ENCODE measurements around the gene CHPF.

Gene CHPF

GRCh38 chr2:219571311-219572236 is 28.0 kb upstream of the CHPF start, which contains the start of gene OBSL1:
Gene OBSL1 (minus strand): TSS chr2:219571539. CDS start chr2:219571232, 307 bp downstream.
- Histone ChIP-seq H3K36me3 (ENCODE audit: insufficient read depth, low read length) (peaks cover 25% of the 10 kb centered on the region), H2AFZ (ENCODE audit: low read depth, low read length) (peak within 1 kb of the TSS; percentile 68), H3K9me3 (ENCODE audit: low read length) (no peaks in the 10 kb centered on the region), H3K4me1 (ENCODE audit: insufficient read depth, low read length) (peaks cover 17% of the 10 kb centered on the region), H3K4me3 (ENCODE audit: low read length) (peak within 1 kb of the TSS; percentile 89), H3K27me3 (ENCODE audit: insufficient read depth, low read length) (peaks cover 3% of the 10 kb centered on the region)

GRCh38 chr2:219570924-219571310 is 27.3 kb upstream of the CHPF start:
- Histone ChIP-seq H3K36me3 (ENCODE audit: insufficient read depth, low read length) (peaks cover 29% of the 10 kb centered on the region), H3K4me1 (ENCODE audit: insufficient read depth, low read length) (peaks cover 11% of the 10 kb centered on the region), H3K27me3 (ENCODE audit: insufficient read depth, low read length) (peaks cover 3% of the 10 kb centered on the region), H3K4me3 (ENCODE audit: low read length) (peak overlapping the region; percentile 89), H3K9me3 (ENCODE audit: low read length) (no peaks in the 10 kb centered on the region), H2AFZ (ENCODE audit: low read depth, low read length) (peak overlapping the region; percentile 68)

- Histone ChIP-seq H3K4me1 (ENCODE audit: insufficient read depth, low read length) (peaks cover 11% of the 10 kb centered on the region), H3K36me3 (ENCODE audit: insufficient read depth, low read length) (peaks cover 29% of the 10 kb centered on the region), H2AFZ (ENCODE audit: low read depth, low read length) (peak overlapping the region; percentile 68), H3K4me3 (ENCODE audit: low read length) (peak overlapping the region; percentile 89), H3K27me3 (ENCODE audit: insufficient read depth, low read length) (no peaks in the 10 kb centered on the region), H3K9me3 (ENCODE audit: low read length) (no peaks in the 10 kb centered on the region)
These were observed 26.8 kb upstream of the CHPF start for GRCh38 chr2:219570194-219570923.

GRCh38 chr2:219569635-219570034 is 26.0 kb upstream of the CHPF start:
- no peak overlapping the region for H2AFZ ChIP-seq (ENCODE audit: low read depth, low read length)
- no peaks in the 10 kb centered on the region for H3K9me3 ChIP-seq (ENCODE audit: low read length)
- H3K4me1 ChIP-seq (ENCODE audit: insufficient read depth, low read length) = peaks cover 11% of the 10 kb centered on the region
- no peaks in the 10 kb centered on the region for H3K27me3 ChIP-seq (ENCODE audit: insufficient read depth, low read length)
- H3K36me3 ChIP-seq (ENCODE audit: insufficient read depth, low read length) = peaks cover 29% of the 10 kb centered on the region
- no peak overlapping the region for H3K4me3 ChIP-seq (ENCODE audit: low read length)

DNA sequence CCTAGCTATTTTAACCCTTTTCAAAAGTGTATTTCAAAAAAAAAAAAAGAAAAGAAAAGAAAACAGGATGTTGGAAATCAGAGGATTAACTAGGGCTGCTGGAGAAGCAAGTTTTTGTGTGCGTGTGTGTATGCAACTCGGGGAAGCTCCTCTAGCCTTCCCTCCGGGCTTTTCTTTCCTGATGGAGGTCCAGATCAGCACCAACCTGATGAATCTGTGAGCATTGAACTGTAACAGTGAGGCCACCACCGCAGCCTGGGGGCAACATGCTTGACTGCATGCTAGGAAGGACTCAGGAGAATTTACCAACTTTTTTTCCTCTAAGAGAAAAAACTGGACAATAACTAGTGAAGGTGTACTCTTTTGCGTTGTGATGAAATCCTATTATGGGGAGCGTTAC is 25.4 kb upstream of the CHPF start:
- Histone ChIP-seq H2AFZ (ENCODE audit: low read depth, low read length) (no peak overlapping the region), H3K36me3 (ENCODE audit: insufficient read depth, low read length) (peaks cover 31% of the 10 kb centered on the region), H3K9me3 (ENCODE audit: low read length) (no peaks in the 10 kb centered on the region), H3K4me3 (ENCODE audit: low read length) (no peak overlapping the region), H3K4me1 (ENCODE audit: insufficient read depth, low read length) (peaks cover 11% of the 10 kb centered on the region), H3K27me3 (ENCODE audit: insufficient read depth, low read length) (no peaks in the 10 kb centered on the region)

- Histone ChIP-seq H2AFZ (ENCODE audit: low read depth, low read length) (no peak overlapping the region), H3K4me3 (ENCODE audit: low read length) (no peak overlapping the region), H3K9me3 (ENCODE audit: low read length) (no peaks in the 10 kb centered on the region), H3K27me3 (ENCODE audit: insufficient read depth, low read length) (no peaks in the 10 kb centered on the region), H3K4me1 (ENCODE audit: insufficient read depth, low read length) (peaks cover 11% of the 10 kb centered on the region), H3K36me3 (ENCODE audit: insufficient read depth, low read length) (peaks cover 38% of the 10 kb centered on the region)
These were observed 24.3 kb upstream of the CHPF start for GRCh38 chr2:219567791-219568361.

DNA sequence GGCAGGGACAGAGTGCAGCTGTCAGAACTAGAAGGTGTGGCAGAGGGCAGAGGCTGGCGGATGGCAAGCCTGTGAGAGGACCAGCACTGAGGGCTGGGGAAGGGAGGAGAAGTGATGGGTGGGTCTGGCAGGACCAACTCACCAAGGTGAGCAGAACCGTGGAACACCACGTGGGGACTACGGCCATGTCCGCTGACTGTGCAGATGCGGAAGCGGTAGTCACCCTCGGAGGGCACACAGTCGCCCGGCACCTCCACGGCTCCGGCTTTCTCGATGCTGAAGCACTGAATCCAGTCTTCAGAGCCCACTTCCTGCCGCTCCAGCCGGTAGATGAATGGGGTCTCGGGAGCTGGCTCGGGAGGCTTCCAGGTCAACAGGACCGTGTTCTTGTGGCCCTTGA is 23.5 kb upstream of the CHPF start:
- Histone ChIP-seq H3K4me3 (ENCODE audit: low read length) (no peak overlapping the region), H2AFZ (ENCODE audit: low read depth, low read length) (no peak overlapping the region), H3K4me1 (ENCODE audit: insufficient read depth, low read length) (peaks cover 10% of the 10 kb centered on the region), H3K9me3 (ENCODE audit: low read length) (no peaks in the 10 kb centered on the region), H3K36me3 (ENCODE audit: insufficient read depth, low read length) (peaks cover 42% of the 10 kb centered on the region), H3K27me3 (ENCODE audit: insufficient read depth, low read length) (no peaks in the 10 kb centered on the region)

- H3K4me1 ChIP-seq (ENCODE audit: insufficient read depth, low read length) = peaks cover 9% of the 10 kb centered on the region
- no peaks in the 10 kb centered on the region for H3K9me3 ChIP-seq (ENCODE audit: low read length)
- no peak overlapping the region for H3K4me3 ChIP-seq (ENCODE audit: low read length)
- peaks cover 44% of the 10 kb centered on the region for H3K36me3 ChIP-seq (ENCODE audit: insufficient read depth, low read length)
- H3K27me3 ChIP-seq (ENCODE audit: insufficient read depth, low read length) = no peaks in the 10 kb centered on the region
- no peak overlapping the region for H2AFZ ChIP-seq (ENCODE audit: low read depth, low read length)
These were observed 23.0 kb upstream of the CHPF start for GRCh38 chr2:219566640-219567039.

DNA sequence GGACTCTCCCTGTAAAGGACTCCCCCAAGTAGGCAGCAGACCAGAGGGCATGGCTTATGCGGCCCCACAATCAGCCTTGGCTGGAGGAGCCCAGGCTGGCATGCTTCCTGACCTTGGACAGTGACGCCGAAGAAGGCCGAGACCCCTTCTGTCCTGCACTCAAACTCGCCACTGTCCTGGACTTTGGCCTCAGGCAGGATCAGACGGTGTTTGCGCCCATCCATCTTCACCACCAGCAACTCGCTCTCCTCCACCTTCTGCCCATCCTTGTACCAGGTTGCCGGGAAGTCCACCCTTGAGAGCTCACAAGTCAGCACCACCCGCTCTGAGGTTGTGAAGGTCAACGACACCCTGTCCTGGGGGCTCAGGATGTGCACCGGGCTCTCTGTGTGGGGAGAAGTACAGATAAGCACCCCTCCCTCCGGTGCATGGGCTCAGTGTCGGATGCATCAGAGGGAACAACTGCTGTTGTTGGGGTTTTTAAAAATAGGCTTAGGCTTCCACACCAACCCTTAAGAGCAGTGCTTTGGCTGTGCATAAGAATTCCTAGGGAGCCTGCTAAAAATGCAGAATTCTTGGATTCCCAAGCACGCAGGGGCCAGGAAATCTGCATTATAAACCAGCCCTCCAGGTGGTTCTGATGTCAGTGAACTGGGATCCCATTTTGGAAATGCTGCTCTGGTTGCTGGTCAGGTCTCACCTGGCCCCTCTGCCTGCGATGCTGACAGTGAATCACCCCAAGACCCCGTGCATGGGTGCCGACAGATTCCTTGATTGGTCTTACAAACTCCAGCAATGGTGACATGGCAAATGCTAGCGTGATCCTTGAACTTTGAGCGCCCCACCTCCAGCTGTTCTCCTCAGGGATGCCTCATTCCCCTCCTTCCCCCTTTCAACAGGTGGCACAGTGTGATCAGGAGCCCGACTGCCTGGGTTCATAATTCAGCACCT is 21.8 kb upstream of the CHPF start:
- Histone ChIP-seq H3K27me3 (ENCODE audit: insufficient read depth, low read length) (no peaks in the 10 kb centered on the region), H3K4me1 (ENCODE audit: insufficient read depth, low read length) (peaks cover 8% of the 10 kb centered on the region), H3K36me3 (ENCODE audit: insufficient read depth, low read length) (peaks cover 53% of the 10 kb centered on the region), H2AFZ (ENCODE audit: low read depth, low read length) (no peak overlapping the region), H3K9me3 (ENCODE audit: low read length) (no peaks in the 10 kb centered on the region), H3K4me3 (ENCODE audit: low read length) (no peak overlapping the region)

DNA sequence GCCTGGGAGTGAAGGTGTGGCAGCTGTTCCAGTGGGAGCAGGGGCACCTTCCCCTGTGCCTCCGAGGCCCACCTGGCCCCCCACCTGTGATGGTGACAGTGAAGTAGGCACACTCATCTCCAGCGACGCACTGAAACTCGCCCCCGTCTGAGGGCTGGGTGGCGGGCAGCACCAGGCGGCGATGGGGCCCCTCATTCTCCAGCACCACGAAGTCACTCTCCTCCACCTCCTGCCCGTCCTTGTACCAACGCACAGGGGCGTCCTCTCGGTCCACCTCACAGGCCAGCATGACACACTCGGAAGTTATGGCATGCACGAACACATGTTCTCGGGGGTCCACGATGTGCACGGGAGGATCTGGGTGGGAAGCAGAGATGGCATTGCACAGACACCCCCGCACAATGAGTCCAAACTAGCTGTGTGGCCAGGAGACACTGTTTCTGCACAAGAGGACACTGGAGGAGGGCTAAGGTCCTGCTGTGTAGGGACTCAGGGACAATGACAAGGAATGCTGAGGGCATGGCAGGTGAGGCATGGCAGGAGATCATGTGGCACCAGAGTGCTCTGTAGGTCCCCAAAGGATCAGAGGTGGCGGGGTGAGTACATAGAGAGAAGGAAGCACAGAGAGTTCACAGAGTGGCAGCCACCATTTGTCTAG is 19.8 kb upstream of the CHPF start:
- peaks cover 47% of the 10 kb centered on the region for H3K36me3 ChIP-seq (ENCODE audit: insufficient read depth, low read length)
- H2AFZ ChIP-seq (ENCODE audit: low read depth, low read length) = no peak overlapping the region
- H3K4me3 ChIP-seq (ENCODE audit: low read length) = no peak overlapping the region
- peaks cover 2% of the 10 kb centered on the region for H3K9me3 ChIP-seq (ENCODE audit: low read length)
- peaks cover 4% of the 10 kb centered on the region for H3K4me1 ChIP-seq (ENCODE audit: insufficient read depth, low read length)
- H3K27me3 ChIP-seq (ENCODE audit: insufficient read depth, low read length) = no peaks in the 10 kb centered on the region

DNA sequence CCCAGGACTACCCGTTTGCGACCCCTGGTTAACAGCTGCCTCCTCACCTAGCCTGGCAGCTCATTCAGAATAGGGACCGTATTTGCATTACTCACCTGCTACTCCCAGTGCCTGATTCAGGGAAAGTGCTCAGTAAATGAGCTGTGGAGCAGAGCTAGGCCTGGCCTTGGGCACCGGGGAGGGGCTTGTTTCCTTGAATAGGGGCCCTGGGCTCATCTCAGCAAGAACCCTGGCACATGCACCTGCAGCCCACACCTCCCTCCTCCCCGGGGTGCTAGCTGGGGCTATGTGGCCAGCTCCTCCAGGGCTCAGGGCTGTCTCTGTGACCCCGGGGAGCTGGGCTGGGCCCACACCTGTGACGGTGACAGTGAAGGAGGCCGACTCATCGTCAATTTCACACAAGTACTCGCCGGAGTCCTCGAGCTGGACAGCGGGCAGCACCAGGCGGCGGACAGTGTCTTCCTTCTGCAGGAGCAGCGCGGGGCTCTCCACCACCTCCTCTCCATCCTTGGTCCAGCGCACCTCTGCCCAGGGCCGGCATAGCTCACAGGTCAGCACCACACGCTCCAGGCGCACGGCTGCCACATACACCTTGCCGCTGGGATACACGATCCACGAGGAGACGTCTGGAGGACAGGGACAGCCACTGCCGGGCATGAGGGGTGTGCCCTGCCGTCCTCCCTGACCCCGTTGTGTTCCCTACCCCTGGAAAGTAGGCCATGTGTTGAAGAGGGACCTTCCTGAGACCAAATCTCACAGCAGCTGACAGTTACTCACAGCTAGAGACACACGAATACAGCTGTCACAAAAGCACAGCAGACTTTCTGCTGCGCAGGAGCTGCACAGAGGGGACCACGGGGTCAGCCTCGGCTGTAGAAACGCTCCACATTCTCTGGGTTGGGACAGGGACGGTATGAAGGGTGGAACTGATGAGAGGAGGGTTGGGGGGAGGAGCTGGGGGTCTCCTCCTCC is 18.7 kb upstream of the CHPF start:
- peaks cover 2% of the 10 kb centered on the region for H3K9me3 ChIP-seq (ENCODE audit: low read length)
- H3K27me3 ChIP-seq (ENCODE audit: insufficient read depth, low read length) = no peaks in the 10 kb centered on the region
- H2AFZ ChIP-seq (ENCODE audit: low read depth, low read length) = no peak overlapping the region
- H3K4me1 ChIP-seq (ENCODE audit: insufficient read depth, low read length) = peaks cover 4% of the 10 kb centered on the region
- H3K36me3 ChIP-seq (ENCODE audit: insufficient read depth, low read length) = peaks cover 44% of the 10 kb centered on the region
- H3K4me3 ChIP-seq (ENCODE audit: low read length) = no peak overlapping the region

Measured in neuron (in vitro differentiated cells).